Lung (tissue), 12 donors: ENCODE measurements around the gene RTN4R. TPM values are rescaled to one million over a fixed set of nuclear protein-coding genes. Genes with fewer than 3 reads are reported as not detected.

Experiments
- ATAC-seq: fragments of 200-7000 bp; cut with Tn5 transposase; one replicate; pipeline ENCODE4 v1.9.1; 2020; ENCODE audit warnings: moderate number of reproducible peaks; ENCODE audit not compliant: insufficient read depth, low FRiP score
- DNase-seq, 3 donors: peaks; one replicate each; pipeline ENCODE4 v3.0.0-alpha.2; 2013 to 2017
- H3K27ac ChIP-seq, 2 donors: one replicate each; pipeline ENCODE4 v1.5.1; 2013; ENCODE audit warnings: mild to moderate bottlenecking in 2 of 2, moderate library complexity in 2 of 2, control low read depth in 1 of 2, inconsistent platforms in 1 of 2, low read depth in 1 of 2, low read length in 1 of 2
- H3K27me3 ChIP-seq, 3 donors: one replicate each; pipeline ENCODE4 v1.5.1; 2013; ENCODE audit warnings: low read length in 2 of 3; ENCODE audit not compliant: control insufficient read depth in 3 of 3, insufficient read depth in 3 of 3
- H3K36me3 ChIP-seq, 4 donors: one replicate each; pipeline ENCODE4 v1.5.1; 2013; ENCODE audit warnings: low read length in 4 of 4, mild to moderate bottlenecking in 1 of 4, moderate library complexity in 1 of 4; ENCODE audit not compliant: control insufficient read depth in 4 of 4, insufficient read depth in 4 of 4
- H3K4me1 ChIP-seq, 5 donors: one replicate each; pipeline ENCODE4 v1.5.1; 2013; ENCODE audit warnings: low read length in 5 of 5, mild to moderate bottlenecking in 2 of 5, moderate library complexity in 1 of 5; ENCODE audit not compliant: control insufficient read depth in 5 of 5, insufficient read depth in 5 of 5
- H3K4me3 ChIP-seq: one replicate; pipeline ENCODE4 v1.5.1; 2013; ENCODE audit warnings: mild to moderate bottlenecking, control low read depth, moderate library complexity
- H3K9ac ChIP-seq, 2 donors: one replicate each; pipeline ENCODE4 v1.5.1; 2013; ENCODE audit warnings: low read length in 2 of 2, control low read depth in 1 of 2; ENCODE audit not compliant: insufficient read depth in 1 of 2
- H3K9me3 ChIP-seq, 4 donors: one replicate each; pipeline ENCODE4 v1.5.1; 2013; ENCODE audit warnings: low read length in 3 of 4, mild to moderate bottlenecking in 1 of 4, moderate library complexity in 1 of 4; ENCODE audit not compliant: control insufficient read depth in 4 of 4, insufficient read depth in 3 of 4
- WGBS, 2 donors: extraction: QIAGEN DNeasy Blood & Tissue Kit; methylation state at CpG; one replicate each; pipeline ENCODE4 v1.1.7; 2013; 5-methylcytosine and 5-hydroxymethylcytosine counted together
- polyA plus RNA-seq, 2 donors: library from polyadenylated mRNA; stranded (reverse); fragments of 200-250 nt; gene quantifications; one replicate each; pipeline ENCODE4 v1.2.1, GENCODE V29; 2013
- total RNA-seq, 2 donors: library from RNA; depleted of rRNA in 1 of 2; stranded (reverse); fragments of >200 nt in 1 of 2; gene quantifications; one replicate each; pipeline ENCODE4 v1.2.1, GENCODE V29; 2014 to 2021
- TF ChIP-seq, protein P1 (sequence below): IDR thresholded peaks from 2 replicates; pipeline ENCODE4 v1.5.1; 2012; ENCODE audit warnings: mild to moderate bottlenecking; ENCODE audit errors: control extremely low read depth, extremely low read depth
- donor health status: control.
- donor health status: control.
- donor health status: Bipolar disorder and iron deficiency.
- donor health status: healthy.
- donor health status: DM: yes; HTN: yes; CAD: no.

The RTN4R gene
- total and polyA plus RNA-seq, 4 donors = 2.6 to 7.8 (median 4.3) TPM

- TF ChIP-seq, protein P1, sequence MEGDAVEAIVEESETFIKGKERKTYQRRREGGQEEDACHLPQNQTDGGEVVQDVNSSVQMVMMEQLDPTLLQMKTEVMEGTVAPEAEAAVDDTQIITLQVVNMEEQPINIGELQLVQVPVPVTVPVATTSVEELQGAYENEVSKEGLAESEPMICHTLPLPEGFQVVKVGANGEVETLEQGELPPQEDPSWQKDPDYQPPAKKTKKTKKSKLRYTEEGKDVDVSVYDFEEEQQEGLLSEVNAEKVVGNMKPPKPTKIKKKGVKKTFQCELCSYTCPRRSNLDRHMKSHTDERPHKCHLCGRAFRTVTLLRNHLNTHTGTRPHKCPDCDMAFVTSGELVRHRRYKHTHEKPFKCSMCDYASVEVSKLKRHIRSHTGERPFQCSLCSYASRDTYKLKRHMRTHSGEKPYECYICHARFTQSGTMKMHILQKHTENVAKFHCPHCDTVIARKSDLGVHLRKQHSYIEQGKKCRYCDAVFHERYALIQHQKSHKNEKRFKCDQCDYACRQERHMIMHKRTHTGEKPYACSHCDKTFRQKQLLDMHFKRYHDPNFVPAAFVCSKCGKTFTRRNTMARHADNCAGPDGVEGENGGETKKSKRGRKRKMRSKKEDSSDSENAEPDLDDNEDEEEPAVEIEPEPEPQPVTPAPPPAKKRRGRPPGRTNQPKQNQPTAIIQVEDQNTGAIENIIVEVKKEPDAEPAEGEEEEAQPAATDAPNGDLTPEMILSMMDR = no peak
- Histone ChIP-seq H3K27ac (peak overlapping the region in 1 of 2 donors; percentile 50), H3K36me3 (no peaks in the 10 kb centered on the region), H3K4me1 (peaks cover 4 to 65% (median 39%) of the 10 kb centered on the region in 5 donors), H3K4me3 (no peak overlapping the region), H3K27me3 (no peaks in the 10 kb centered on the region), H3K9me3 (no peaks in the 10 kb centered on the region), H3K9ac (no peak overlapping the region)
- no peak for ATAC-seq
- WGBS, 2 donors = 25 to 37% methylated on average over 12 to 14 of the region's 14 CpGs
- DNase-seq = peak; percentile 84 to 91 (median 85)
Measured at GRCh38 chr22:20240447-20240764, 27.7 kb downstream of the RTN4R start.

DNA sequence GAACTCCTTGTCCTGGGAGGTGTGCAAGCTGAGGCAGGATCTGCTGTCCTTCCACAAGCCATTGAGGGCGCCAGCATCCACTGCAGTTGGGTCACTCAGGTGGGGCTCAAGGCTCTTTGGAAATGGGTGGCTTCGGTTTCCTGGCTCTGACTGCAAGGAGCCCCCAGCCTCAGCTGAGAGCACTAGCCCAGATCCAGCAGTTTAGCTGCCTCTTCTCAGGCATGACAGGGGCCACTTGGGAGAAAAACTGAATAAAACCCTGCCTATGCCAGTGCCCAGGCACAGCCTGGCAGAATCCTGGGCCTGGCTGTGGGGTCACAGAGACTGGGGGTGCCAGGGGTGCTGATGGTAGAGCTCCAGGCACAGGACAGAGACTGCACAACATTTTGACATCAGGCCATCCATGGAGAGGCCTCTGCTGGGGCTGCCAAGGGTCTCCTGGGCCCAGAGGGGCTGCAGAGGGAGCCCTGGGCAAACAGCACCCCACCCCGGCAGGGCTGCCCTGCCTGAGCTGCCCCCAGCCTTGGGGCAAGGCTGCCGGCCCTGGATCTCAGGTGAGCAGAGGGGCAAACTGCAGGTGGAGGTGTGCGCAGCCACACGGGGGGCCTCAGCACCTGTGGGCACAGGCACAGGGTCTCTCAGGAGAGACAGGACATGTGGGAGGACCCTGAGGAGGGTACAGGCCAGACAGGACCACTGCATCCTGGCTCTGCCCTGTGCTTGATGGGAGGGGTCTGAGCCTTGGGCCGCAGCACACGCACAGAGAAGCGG, 28.3 kb downstream of the RTN4R start:
- Histone ChIP-seq H3K9ac (no peak overlapping the region), H3K9me3 (no peaks in the 10 kb centered on the region), H3K36me3 (no peaks in the 10 kb centered on the region), H3K4me3 (no peak overlapping the region), H3K27me3 (no peaks in the 10 kb centered on the region), H3K4me1 (peaks cover 4 to 61% (median 39%) of the 10 kb centered on the region in 5 donors), H3K27ac (peak overlapping the region in 1 of 2 donors; percentile 50)
- WGBS, 2 donors = 66 to 70% methylated on average over 8 to 9 of the region's 9 CpGs
- no peak for DNase-seq
- ATAC-seq = no peak
- TF ChIP-seq, protein P1 = no peak

DNA sequence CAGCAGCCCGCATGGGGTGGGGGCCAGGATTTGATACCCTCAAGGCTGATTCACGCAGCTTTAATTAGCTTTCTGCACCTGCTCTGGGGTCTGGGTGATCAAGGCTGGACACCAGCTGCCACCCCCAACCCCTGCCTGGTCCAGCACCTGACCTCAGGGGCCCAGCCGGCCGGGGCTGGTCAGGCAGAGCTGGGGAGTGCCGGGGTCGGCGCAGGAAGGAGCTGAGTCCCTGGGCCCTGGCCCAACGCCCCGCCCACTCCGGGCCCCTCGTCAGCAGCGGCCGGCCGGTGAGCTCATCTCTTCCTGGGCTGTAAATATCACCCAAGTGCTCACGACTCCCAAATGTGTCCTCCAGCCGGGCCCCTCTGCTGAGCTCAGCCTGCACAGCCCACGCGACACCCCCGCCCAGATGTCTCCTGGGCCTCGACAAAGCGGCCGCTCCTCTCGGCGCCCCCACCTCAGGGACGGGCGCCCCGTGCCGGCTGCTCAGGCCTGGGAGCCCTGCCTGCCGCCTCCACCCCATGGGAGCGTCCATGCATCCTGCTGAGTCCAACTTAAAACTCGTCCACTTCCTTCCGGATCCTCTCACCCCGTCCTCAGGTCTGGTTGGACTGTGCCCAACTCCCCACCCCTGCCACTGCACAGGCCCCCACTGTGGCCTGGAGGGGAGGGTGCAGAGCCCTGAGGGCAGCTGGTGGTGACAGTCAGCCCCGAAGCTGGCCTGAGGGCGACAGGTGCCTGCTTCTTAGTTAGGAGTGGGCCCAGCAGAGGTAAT, 29.0 kb downstream of the RTN4R start:
- peaks cover 4 to 53% (median 34%) of the 10 kb centered on the region in 5 donors for H3K4me1 ChIP-seq
- no peaks in the 10 kb centered on the region for H3K36me3 ChIP-seq
- DNase-seq (peak; percentile 45 to 67 (median 65)), ATAC-seq (no peak)
- no peaks in the 10 kb centered on the region for H3K27me3 ChIP-seq
- no peak overlapping the region for H3K9ac ChIP-seq
- H3K4me3 ChIP-seq = no peak overlapping the region
- peak overlapping the region in 1 of 2 donors; percentile 29 for H3K27ac ChIP-seq
- H3K9me3 ChIP-seq = no peaks in the 10 kb centered on the region
- 44 to 74% methylated on average over 35 of the region's 35 CpGs for WGBS, 2 donors
- TF ChIP-seq, protein P1 = no peak
